Osteoblast (primary cell): ENCODE data around the gene ABHD12. TPM values are rescaled to one million over a fixed set of nuclear protein-coding genes. Genes with fewer than 3 reads are reported as not detected.
A peak's percentile ranks its signal among the peaks of the same experiment; 100 is the strongest.

Experiments
- DNase-seq: peaks from one replicate; pipeline ENCODE4 v3.0.0; 2011; ENCODE audit warnings: low spot score, mixed read lengths; ENCODE audit not compliant: insufficient read length; ENCODE audit errors: missing footprints
- H2AFZ ChIP-seq: 2 replicates; pipeline ENCODE4 v1.6.0; 2011; ENCODE audit warnings: mild to moderate bottlenecking, low read length
- H3K27ac ChIP-seq: 2 replicates; pipeline ENCODE4 v1.5.1; 2011; ENCODE audit warnings: mild to moderate bottlenecking, low read depth, low read length, moderate library complexity
- H3K27me3 ChIP-seq: 2 replicates; pipeline ENCODE4 v1.6.0; 2012; ENCODE audit warnings: mild to moderate bottlenecking, control low read depth, inconsistent platforms, low read length, moderate library complexity; ENCODE audit not compliant: insufficient read depth
- H3K36me3 ChIP-seq: 2 replicates; pipeline ENCODE4 v1.5.1; 2011; ENCODE audit warnings: mild to moderate bottlenecking, low read length, control low read depth, moderate library complexity; ENCODE audit not compliant: insufficient read depth
- H3K4me1 ChIP-seq: 2 replicates; pipeline ENCODE4 v1.5.1; 2011; ENCODE audit warnings: mild to moderate bottlenecking, low read length, control low read depth, moderate library complexity; ENCODE audit not compliant: insufficient read depth
- H3K4me2 ChIP-seq: 2 replicates; pipeline ENCODE4 v1.6.0; 2011; ENCODE audit warnings: mild to moderate bottlenecking, low read length; ENCODE audit not compliant: insufficient read depth
- H3K4me3 ChIP-seq: fragments of 200-600 bp; sonication (generic); 3 replicates; pipeline ENCODE4 v1.5.1; 2012; ENCODE audit warnings: mild to moderate bottlenecking, low read length, inconsistent platforms; ENCODE audit not compliant: insufficient read depth
- H3K79me2 ChIP-seq: 2 replicates; pipeline ENCODE4 v1.6.0; 2012; ENCODE audit warnings: mild to moderate bottlenecking, low read length, control low read depth, inconsistent platforms; ENCODE audit not compliant: insufficient read depth
- H3K9me3 ChIP-seq: 2 replicates; pipeline ENCODE4 v1.5.1; 2011; ENCODE audit warnings: low read depth, low read length, control low read depth
- H4K20me1 ChIP-seq: 2 replicates; pipeline ENCODE4 v1.6.0; 2012; ENCODE audit warnings: mild to moderate bottlenecking, low read length, control low read depth; ENCODE audit not compliant: insufficient read depth
- total RNA-seq: library from RNA; depleted of rRNA; stranded (reverse); fragments of >200 nt; gene quantifications from 2 replicates; pipeline ENCODE4 v1.2.3, GENCODE V29; 2012
- TF ChIP-seq, protein P1 (sequence below): IDR thresholded peaks from 2 replicates; pipeline ENCODE4 v1.5.1; 2011; ENCODE audit warnings: mild to moderate bottlenecking, low read depth, low read length, moderate library complexity; ENCODE audit errors: extremely low read depth

Gene ABHD12
- total RNA-seq, 1 donor, result 29.7 TPM

DNA sequence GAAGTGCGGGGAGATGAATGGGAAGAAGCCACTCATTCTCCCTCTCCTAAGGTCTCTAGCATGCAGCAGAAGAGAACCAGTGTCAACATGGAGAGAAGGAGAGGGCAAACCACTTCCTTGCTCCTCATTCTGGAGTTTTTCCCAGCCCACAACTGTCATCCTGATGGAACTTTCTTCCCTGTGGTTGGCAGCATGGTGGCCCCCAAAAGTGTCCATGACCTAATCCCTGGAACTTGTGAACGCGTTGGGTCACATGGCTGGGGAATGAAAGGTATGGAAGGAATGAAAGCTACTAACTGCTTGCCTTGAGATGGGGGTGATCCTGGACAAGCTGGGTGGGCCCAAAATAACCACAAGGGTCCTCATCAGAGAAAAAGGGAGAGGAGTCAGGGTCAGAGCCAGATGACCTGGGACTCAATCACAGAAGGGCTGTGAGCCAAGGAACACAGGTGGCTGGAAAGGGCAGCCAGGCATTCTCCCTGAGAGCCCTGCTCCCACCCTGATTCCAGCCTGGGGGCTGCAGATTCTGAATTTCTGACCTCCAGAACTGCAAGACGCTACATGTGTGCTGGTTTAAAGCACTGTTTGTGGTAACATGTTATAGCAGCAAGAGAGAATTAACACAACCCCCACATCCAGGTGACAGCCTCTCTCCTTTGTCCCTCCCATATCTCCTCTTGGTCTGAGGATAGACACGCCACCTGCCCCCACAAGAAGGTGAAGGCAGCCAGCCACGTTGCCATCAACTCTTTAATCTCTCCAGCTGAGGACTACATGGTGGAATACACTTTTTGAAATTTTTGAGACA lies 79.5 kb downstream of the ABHD12 start:
- peak overlapping the region; percentile 59 for H3K4me3 ChIP-seq
- H3K4me2 ChIP-seq, result peak overlapping the region; percentile 91
- peaks cover 44% of the 10 kb centered on the region for H3K4me1 ChIP-seq
- peak overlapping the region; percentile 95 for H3K27ac ChIP-seq
- peak overlapping the region; percentile 66 for H2AFZ ChIP-seq
- peaks cover 14% of the 10 kb centered on the region for H3K36me3 ChIP-seq
- H3K27me3 ChIP-seq, result no peaks in the 10 kb centered on the region
- TF ChIP-seq, protein P1, sequence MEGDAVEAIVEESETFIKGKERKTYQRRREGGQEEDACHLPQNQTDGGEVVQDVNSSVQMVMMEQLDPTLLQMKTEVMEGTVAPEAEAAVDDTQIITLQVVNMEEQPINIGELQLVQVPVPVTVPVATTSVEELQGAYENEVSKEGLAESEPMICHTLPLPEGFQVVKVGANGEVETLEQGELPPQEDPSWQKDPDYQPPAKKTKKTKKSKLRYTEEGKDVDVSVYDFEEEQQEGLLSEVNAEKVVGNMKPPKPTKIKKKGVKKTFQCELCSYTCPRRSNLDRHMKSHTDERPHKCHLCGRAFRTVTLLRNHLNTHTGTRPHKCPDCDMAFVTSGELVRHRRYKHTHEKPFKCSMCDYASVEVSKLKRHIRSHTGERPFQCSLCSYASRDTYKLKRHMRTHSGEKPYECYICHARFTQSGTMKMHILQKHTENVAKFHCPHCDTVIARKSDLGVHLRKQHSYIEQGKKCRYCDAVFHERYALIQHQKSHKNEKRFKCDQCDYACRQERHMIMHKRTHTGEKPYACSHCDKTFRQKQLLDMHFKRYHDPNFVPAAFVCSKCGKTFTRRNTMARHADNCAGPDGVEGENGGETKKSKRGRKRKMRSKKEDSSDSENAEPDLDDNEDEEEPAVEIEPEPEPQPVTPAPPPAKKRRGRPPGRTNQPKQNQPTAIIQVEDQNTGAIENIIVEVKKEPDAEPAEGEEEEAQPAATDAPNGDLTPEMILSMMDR, result no peak
- peak; percentile 93 for DNase-seq
- no peaks in the 10 kb centered on the region for H3K79me2 ChIP-seq
- no peaks in the 10 kb centered on the region for H3K9me3 ChIP-seq
- H4K20me1 ChIP-seq, result no peaks in the 10 kb centered on the region

DNA sequence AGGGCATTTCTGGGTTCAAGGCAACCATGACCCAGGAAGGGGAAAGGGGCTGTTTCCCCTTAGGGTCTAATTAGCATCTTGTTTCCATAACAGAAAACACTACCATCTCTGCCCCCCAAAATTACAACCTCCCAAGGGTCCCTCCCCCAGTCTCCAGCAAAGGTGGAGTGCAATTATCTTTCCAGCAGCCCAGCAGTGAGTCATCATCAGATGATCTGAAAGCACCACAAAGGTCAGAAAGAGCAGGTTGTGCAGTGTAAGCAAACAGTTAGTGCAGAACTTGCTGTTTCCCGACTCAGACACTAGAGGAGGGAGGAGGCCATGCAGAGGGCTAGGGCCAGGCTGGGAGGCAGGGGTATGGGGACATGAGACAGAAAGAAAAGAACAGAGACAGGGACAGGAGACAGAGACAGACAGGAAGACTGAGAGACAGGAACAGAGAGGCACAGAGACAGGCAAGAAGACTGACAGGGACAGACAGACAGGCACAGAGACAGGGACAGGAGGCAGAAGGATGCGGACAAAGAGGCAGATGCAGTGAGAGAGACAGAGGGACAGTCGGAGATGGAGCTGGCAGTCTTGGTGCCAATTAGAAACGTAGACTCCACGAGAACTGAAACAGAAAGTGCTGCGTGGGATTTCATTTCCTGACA lies 80.2 kb downstream of the ABHD12 start:
- H3K36me3 ChIP-seq, result peaks cover 16% of the 10 kb centered on the region
- H3K79me2 ChIP-seq, result no peaks in the 10 kb centered on the region
- no peaks in the 10 kb centered on the region for H3K27me3 ChIP-seq
- H3K27ac ChIP-seq, result peak overlapping the region; percentile 95
- H3K9me3 ChIP-seq, result no peaks in the 10 kb centered on the region
- TF ChIP-seq, protein P1, result peak; percentile 86
- H3K4me3 ChIP-seq, result peak overlapping the region; percentile 59
- H3K4me1 ChIP-seq, result peaks cover 38% of the 10 kb centered on the region
- H2AFZ ChIP-seq, result peak overlapping the region; percentile 66
- H4K20me1 ChIP-seq, result no peaks in the 10 kb centered on the region
- H3K4me2 ChIP-seq, result peak overlapping the region; percentile 91
- peak; percentile 98 for DNase-seq

DNA sequence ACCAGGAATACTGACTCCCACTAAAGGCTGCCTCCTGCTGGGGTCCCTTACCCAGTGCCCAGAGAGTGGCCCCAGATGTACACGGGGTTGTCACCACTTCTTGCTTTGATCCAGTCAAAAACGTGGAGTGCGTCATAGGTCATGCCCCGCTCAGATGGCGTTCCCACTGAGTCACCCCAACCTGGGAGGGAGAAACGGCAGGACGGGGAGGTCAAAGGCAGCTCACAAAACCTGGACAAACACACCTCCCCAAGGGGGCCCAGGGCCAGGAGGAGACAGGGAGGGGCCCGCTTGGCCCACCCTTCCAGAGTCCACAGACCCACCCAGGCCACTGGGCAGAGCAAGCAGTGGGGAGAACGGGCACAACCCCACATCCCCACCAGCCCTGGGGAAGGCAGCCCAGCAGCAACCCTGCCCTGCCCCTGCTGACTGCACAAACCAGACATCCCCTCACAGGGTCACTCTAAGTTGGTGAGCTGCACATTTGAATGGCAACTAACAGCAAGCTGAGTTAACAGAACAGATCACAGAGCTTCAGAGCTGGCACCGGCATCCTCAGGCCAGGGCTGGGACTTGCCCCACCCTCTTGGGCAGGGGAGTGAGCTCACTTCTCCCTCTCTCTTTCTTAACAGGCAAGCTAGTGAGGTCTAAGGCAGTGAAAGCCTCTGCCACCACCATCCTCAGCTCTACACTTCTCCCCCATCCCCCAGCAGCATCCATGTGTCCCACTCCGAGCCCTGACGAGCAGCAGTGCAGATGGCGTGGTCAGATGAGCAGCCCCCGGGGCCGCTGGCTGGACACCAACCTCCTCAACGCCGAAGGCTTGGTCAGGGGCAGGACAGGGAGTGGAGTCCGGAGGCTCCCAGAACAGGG lies 81.0 kb downstream of the ABHD12 start:
- Histone ChIP-seq H3K27me3 (no peaks in the 10 kb centered on the region), H3K9me3 (no peaks in the 10 kb centered on the region), H3K79me2 (no peaks in the 10 kb centered on the region), H3K4me2 (peak overlapping the region; percentile 91), H3K27ac (peak overlapping the region; percentile 95), H3K36me3 (peaks cover 14% of the 10 kb centered on the region), H2AFZ (peak overlapping the region; percentile 22), H3K4me1 (peaks cover 31% of the 10 kb centered on the region), H3K4me3 (peak overlapping the region; percentile 59), H4K20me1 (no peaks in the 10 kb centered on the region)
- DNase-seq, result peak; percentile 97
- TF ChIP-seq, protein P1, result peak; percentile 32
